Peyer's patch (tissue), 4 donors: Measurements from ENCODE around the gene ZFPM1.

Source experiments
- POLR2A ChIP-seq, 2 donors: fragments of 450-650 bp; IDR thresholded peaks; one replicate each; pipeline ENCODE4 v1.5.1; 2017; ENCODE audit warnings: antibody characterized with exemption in 2 of 2, mild to moderate bottlenecking in 2 of 2, moderate library complexity in 2 of 2
- TF ChIP-seq, protein P1 (sequence below), 6 experiments: fragments of 450-650 bp in 4 of 6; fragments of 200-600 bp in 2 of 6; sonication (generic) in 1 of 6; IDR thresholded peaks; one replicate each; pipeline ENCODE4 v1.5.1; 2017 to 2019; ENCODE audit warnings: antibody characterized with exemption in 6 of 6, mild to moderate bottlenecking in 3 of 6, moderate library complexity in 1 of 6

- TF ChIP-seq, protein P1, sequence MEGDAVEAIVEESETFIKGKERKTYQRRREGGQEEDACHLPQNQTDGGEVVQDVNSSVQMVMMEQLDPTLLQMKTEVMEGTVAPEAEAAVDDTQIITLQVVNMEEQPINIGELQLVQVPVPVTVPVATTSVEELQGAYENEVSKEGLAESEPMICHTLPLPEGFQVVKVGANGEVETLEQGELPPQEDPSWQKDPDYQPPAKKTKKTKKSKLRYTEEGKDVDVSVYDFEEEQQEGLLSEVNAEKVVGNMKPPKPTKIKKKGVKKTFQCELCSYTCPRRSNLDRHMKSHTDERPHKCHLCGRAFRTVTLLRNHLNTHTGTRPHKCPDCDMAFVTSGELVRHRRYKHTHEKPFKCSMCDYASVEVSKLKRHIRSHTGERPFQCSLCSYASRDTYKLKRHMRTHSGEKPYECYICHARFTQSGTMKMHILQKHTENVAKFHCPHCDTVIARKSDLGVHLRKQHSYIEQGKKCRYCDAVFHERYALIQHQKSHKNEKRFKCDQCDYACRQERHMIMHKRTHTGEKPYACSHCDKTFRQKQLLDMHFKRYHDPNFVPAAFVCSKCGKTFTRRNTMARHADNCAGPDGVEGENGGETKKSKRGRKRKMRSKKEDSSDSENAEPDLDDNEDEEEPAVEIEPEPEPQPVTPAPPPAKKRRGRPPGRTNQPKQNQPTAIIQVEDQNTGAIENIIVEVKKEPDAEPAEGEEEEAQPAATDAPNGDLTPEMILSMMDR (IDR thresholded peaks at IDR 0.05) = no peak
- TF ChIP-seq POLR2A (IDR thresholded peaks at IDR 0.05) = no peak
Measured at GRCh38 chr16:88493879-88494278, 40.8 kb downstream of the ZFPM1 start.
